ENCODE measurements around the gene BRWD1.

Gene BRWD1
- 36.5 to 189 (median 99.7) reads per million in 18 experiments for total RNA-seq

GRCh38 chr21:39313571-39314142, at the start of gene BRWD1:
BRWD1 (minus strand) TSS chr21:39313632; CDS start chr21:39313491, 141 bp downstream.
- peak; percentile 74 to 86 for DNase-seq

GRCh38 chr21:39362733-39363132, 49.3 kb upstream of the BRWD1 start:
- no peak for DNase-seq

GRCh38 chr21:39359382-39359781, 46.0 kb upstream of the BRWD1 start:
- no peak for DNase-seq

DNA sequence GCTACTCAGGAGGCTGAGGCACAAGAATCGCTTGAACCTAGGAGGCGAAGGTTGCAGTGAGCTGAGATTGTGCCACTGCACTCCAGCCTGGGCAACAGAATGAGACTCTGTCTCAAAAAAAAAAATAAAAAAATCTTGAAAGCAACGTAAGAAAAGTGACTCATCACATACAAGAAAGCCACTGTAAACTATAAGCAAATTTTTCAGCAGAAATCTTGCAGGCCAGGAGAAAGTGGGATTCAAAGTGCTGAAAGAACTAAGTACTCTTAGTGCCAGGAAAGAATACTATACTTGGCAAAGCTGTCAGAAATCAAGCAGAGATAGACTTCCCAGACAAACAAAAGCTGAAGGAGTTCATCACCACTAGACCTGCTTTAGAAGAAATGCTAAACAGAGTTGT, 39.9 kb upstream of the BRWD1 start:
- DNase-seq, result no peak

GRCh38 chr21:39350094-39351005, 36.9 kb upstream of the BRWD1 start:
- no peak for DNase-seq

DNA sequence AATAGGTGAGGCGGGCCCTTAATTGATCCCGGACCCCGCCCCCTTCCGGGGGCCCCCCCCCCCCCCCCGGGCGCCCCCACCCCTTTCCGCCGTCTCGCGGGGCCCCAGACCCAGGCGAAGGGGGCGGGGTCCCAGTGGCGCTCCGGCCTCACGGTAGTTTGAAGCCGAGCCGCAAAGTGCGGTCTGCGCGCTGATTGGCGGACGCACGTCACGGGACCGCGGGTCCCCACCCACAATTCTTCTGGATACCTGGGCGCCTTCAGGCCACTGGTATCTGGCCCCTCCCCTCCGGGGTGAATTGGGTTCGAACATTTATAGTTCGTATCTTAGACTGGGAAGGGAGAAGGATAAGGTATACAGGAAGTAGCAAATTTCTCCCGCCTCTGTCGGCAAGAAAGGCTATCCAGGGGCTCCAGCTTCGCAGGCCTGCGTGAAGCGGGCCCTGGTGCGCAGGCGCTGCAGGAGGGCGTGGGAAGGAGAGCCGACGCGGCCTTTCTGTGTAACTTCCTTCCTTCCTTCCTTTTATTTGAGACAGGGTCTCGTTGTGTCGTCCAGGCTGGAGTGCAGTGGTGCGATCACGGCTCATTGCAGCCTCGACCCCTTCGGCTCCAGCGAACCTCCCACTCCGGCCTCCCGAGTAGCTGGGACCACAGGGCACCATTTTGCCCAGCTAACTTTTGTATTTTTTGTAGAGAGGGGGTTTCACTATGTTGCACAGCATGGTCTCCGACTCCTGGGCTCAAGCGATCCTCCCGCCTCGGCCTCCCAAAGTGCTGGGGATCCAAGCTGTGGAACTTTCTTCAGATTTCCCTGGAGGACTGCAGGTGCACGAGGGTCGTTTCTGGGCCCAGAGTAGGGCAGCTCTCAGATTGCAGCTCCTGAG, 36.0 kb upstream of the BRWD1 start:
- peak; percentile 92 to 96 for DNase-seq

DNA sequence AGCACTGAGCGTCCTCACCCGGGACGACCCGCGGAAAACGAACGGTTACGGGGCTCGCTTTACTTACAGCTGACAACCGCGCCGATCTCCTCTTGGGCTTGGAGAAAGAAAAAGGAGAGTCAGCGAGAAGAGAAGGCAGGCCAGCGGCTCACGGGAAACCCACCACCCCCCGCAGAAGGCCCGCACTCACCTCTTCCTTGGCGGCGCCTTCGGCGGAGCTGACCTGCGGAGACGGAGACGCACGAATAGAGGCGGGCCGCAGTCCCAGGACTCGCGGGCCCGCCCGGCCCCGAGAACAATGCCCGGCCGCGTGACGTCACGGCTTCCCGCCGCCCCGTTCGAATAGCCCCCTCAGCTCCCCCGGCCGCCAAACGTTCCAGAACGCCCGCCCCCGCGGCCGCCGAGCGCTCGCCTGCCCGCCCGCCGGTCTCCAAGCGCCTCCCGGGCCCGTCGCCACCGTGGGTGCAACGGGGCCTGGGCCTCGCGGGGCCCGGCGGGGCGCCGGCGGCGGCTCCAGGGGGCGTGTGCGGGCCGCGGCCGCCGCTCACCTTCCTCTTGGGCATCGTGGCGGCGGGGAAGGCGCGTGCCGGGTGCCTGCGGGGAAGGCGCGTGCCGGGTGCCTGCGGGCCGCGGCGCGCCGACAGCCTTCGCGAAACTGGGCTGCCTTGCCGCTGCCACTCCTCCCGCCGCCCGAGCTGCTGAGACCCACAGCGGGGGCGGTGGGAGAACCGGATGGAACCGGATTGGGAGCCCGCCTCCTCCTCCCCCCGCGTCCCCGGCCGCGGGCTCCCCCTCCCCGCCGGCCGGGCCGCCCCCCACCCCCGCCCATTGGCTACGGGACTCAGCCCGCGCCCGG, 35.2 kb upstream of the BRWD1 start, which contains the start of gene HMGN1:
Gene HMGN1, minus strand, starts transcription at position 734 of the 856 bp plus-strand sequence. Its CDS starts 171 bp downstream, at position 563.
- peak; percentile 73 to 86 for DNase-seq

- peak in 1 of 2 donors; percentile 12 for DNase-seq
Measured at GRCh38 chr21:39348040-39348354, 34.6 kb upstream of the BRWD1 start.

GRCh38 chr21:39347537-39347936, 34.1 kb upstream of the BRWD1 start:
- DNase-seq, result peak in 1 of 2 donors; percentile 3

DNA sequence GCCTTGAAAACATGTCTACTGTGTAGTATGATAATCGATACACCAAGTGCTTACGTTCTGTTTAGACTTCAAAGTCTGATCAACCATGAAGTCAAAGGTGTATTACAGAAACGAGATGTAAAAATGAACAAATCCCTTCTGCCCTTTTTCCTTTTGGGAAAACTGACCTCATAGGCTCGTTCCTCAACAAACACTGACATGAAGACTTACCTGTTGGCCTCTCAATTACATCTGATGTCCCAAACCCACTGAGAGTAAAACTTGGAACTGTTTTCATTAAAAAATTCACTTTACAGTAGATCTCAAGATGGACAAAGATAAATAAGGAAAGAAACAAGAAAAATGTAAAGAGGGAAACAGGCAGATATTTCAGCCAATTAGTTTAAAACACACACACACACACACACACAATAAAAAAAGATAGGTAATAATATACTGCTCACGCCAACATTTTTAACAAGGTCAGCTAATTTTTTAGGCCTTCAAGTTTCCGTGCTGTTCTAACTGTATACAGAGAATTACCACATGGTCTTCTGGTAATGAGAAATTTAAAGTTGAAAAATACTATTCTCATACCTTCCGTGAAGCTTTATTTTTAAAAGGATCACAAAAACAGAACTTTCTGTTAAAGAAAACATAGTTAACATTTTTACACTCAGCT, 33.4 kb upstream of the BRWD1 start:
- no peak for DNase-seq

DNA sequence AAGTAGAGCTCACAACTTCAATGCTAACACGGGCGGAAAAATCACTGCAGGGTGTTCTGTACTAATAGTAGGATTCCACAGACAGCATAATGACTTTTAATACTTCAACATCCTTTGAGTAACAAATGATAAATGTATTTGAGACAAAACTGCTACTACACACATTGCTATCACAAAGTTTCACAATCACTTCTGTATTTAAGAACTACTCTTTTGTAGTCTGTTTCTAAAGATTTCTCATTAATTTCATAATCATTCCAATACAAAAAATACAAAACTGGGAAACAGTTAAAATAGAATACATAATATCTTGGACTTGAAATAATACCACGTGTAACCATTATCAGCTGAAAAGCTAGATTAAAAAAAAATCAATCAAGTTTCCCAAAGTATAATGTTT, 32.8 kb upstream of the BRWD1 start:
- peak in 1 of 2 donors; percentile 53 for DNase-seq

- DNase-seq, result no peak
Measured at GRCh38 chr21:39345440-39345839, 32.0 kb upstream of the BRWD1 start.

DNA sequence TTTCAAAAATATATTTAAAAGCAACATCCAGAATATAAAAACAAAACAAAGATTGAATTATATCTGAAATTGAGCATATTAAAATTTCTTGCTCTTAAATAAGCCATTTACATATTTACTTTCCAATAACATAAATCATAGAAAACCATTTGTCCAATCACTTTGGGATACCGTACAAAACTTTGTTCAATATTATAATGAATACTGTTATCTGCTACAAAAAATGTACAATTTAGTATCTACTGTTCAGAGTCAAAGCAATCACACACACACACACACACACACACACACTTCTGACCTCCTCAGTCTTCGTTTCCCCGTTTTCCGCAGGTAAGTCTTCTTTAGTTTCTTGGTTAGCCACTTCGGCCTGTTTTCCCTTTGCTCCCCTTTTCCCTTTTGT, 31.4 kb upstream of the BRWD1 start:
- DNase-seq, result no peak

GRCh38 chr21:39341249-39341923, 28.0 kb upstream of the BRWD1 start:
- no peak for DNase-seq

DNA sequence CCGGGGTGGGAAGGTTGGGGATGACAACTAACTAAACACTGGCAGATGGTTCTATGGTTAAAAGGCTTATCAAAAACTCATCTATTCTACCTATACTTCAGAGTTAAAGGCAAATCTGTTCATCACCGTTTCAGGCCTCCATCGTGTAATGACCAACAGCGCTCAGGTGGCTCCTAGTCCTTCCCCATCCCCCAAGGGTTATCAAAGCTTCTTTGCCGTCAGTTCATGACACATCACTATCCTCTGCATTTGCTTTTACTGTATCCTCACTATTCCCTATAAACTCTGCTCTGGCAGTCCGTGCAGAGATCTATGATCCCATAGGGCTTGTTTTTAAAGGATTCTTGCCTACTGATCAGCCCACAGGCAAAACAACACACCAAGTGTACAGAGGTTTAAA, 27.3 kb upstream of the BRWD1 start:
- DNase-seq, result no peak

- no peak for DNase-seq
Measured at GRCh38 chr21:39339231-39339630, 25.8 kb upstream of the BRWD1 start.

DNA sequence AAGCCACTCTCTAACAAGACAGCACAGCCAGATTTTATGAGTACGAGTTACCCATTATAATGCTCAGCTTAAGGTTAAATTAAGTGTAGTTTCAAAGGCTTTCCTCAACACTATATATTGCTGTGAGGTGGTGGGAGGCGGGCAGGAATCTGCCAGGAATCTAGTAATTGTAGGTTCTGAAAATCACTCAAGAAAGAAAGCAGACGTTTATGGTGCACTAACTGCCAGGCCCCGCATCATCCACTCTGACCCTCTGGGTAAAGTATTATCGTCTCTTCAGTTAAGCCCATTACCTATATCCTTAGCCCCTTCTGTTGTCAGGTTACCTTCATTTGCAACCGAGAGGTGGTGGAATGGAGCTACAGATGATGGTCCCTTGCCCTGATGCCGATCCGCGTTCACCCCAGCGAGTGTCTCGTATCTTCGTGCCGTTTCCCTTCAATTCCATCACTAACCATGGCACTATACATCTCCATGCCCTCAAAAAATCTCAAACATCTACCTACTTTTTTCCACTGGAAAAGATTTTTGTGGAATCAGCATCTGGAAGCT, 23.1 kb upstream of the BRWD1 start:
- DNase-seq, result no peak

GRCh38 chr21:39334611-39335010, 21.2 kb upstream of the BRWD1 start:
- no peak for DNase-seq

DNA sequence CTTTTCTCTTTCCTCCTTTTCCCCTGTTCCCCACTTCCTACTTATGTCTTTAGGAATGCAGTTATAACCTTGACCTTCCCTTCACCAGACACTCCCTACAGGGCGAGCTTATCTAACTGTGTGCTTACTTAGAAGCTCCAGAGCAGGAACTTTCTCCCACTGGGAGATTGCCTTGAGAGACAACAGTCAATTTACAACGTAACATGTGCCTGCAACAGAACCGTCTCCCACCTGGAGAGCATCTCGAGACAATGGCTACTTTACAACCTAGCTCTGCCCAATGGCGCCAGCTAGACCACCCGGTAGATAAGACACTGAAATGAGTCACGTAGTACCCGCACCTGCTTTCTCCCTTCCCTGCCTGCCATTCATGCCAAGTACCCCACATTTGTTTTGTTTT, 18.7 kb upstream of the BRWD1 start:
- DNase-seq, result no peak

GRCh38 chr21:39330001-39330400, 16.6 kb upstream of the BRWD1 start:
- DNase-seq, result no peak

GRCh38 chr21:39327727-39328126, 14.3 kb upstream of the BRWD1 start:
- DNase-seq, result no peak

All from inflammatory macrophage (primary cell).